NCI-H2107 (cell line): Measurements from ENCODE around the gene PDS5B.
A peak's percentile ranks its signal among the peaks of the same experiment; 100 is the strongest.
"Not testable (repeated sequence)": the region's sequence is repeated elsewhere in the genome, so short reads cannot be mapped to it uniquely, and the experiment has no call there.

ENCODE experiments used
- DNase-seq: peaks from one replicate; lab custom pipeline; 2025; lab: John Stamatoyannopoulos, UW

The PDS5B gene

GRCh38 chr13:32802159-32802558, 215.9 kb downstream of the PDS5B start:
- DNase-seq, result no peak

- no peak for DNase-seq
Observed at GRCh38 chr13:32804673-32805230, 218.5 kb downstream of the PDS5B start.

DNA sequence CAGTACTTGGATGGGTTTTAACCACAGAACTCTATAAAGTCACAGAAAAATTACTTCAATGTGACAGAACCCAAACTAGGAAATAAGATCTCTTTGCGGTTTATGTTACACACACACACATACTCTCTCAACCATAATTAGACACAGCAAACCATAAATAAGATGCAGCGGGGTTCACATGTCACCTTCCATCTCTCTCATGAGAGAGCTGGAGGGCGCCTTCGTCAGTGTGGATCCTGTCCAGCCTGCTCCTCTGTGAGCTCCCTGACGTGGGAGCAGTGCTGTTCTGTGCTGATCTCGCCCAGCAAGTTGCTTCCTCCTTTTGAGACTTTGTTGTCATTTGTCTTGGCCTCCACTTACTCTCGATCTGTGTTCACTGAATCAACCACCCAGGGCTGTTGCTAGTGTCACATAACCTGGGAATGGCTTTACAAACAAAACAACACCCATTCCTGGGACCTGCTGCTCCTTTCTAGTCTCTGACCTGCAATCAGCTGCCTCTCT, 225.1 kb downstream of the PDS5B start:
- DNase-seq, result peak; percentile 10

GRCh38 chr13:32821149-32821688, 235.0 kb downstream of the PDS5B start:
- DNase-seq, result no peak

DNA sequence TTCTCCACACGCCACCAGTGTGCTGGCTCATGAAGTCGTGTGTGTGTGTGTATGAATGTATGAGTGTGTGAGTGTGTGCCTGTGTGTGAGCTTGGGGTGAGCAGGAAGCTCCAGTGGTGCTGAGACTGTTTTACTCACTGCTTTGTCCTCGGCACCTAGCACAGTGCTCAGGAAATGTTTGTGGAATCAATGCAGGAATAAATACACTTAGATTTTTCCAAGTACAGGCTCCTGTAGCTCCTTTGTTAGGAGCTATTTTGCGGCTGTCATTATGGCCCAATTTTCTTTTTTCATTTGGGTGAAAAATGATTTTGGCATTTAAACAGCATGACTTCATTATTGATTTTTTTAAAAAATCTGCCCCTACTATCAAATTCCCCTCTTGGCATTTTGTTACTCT, 236.5 kb downstream of the PDS5B start:
- DNase-seq, result peak; percentile 26

DNA sequence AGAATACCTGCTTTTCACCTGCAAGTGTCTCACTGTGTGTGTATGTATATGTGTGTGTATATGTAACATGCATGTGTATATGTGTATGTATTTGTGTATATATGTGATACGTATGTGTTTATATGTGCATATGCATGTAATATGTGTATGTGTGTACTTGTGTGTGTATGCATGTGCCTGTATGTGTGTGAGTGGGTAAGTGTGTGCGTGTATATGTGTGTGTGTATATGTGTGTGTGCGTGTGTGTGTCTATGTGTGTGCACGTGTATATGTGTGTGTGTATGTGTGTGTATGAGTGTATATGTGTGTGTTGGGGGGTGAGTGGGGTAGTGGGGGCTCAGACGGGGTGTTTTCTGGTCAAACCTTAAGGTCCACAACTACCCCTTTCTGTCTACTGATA, 237.3 kb downstream of the PDS5B start:
- no peak for DNase-seq

- no peak for DNase-seq
Observed at GRCh38 chr13:32824061-32824460, 237.8 kb downstream of the PDS5B start.

- no peak for DNase-seq
Observed at GRCh38 chr13:32824675-32825074, 238.4 kb downstream of the PDS5B start.

DNA sequence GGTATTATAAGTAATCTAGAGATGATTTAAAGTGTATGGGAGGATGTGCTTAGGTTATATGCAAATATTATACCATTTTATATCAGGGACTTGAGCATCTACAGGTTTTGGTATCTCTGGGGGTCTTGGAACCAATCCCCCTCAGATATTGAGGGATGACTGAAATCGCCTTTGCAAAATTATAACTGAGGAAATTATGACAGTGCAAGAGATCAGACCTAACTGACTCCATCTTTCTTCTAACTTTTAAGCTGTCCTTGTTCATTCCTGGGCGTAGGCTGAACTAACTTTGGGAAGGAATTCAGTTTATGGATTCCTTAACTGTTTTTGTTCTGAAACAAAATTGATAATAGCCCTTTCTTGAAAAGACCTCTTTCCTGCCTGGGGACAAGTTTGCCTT, 239.2 kb downstream of the PDS5B start:
- no peak for DNase-seq

- DNase-seq, result not testable (repeated sequence)
Observed at GRCh38 chr13:32826372-32826771, 240.1 kb downstream of the PDS5B start.
